GM19438 (cell line): Measurements from ENCODE around the gene GNAO1.

Experiments
- ATAC-seq: cut with Tn5 transposase; IDR thresholded peaks from one replicate; pipeline ENCODE4 v1.9.1; 2021; ENCODE audit warnings: low read depth; ENCODE audit not compliant: unreplicated experiment

The GNAO1 gene

DNA sequence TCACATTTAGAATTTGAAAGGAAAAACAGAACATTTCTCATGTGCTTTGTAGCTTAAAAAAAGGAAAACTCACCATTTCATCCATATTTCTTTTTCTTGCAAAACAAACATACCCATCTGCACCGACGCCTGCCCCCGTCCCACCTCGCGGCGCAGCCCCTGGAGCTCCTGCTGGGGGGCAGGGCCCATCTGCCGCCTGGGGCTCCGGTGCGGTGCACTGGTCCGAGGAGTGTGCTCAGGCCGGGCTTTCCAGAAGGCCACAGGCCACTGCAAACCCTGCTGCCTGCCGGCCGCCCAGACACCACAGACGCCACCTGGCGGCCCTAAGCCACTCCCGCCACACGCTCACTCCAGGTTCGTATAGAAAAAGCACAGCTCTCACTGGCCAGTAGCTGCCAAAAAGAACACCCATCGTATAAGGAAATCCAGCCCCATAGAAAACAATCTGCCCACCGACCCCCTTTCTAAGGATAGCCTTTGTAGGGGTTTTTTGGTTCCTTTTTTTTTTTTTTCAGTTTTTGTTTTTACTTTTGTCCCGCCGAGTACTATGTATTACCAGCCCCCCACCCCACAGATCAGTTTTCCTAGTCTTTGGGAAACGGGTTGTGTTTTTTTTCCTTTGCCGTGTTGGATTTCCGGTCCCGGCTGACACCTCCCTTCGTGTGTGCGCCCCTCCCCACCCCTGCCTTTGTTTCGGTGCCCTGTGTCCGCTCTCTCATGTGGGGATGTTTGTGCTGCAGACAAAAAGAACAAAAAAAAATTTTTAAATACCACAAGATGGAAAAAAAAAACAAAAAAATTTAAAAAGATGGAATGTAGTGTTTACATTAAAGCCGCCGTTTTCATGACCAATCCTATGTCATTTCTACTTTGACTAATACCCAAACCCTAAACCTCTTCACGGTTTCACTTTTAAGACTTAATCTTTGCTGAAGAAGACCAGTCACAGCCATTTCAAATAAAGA lies 165.3 kb downstream of the GNAO1 start:
- peak; percentile 87 for ATAC-seq

DNA sequence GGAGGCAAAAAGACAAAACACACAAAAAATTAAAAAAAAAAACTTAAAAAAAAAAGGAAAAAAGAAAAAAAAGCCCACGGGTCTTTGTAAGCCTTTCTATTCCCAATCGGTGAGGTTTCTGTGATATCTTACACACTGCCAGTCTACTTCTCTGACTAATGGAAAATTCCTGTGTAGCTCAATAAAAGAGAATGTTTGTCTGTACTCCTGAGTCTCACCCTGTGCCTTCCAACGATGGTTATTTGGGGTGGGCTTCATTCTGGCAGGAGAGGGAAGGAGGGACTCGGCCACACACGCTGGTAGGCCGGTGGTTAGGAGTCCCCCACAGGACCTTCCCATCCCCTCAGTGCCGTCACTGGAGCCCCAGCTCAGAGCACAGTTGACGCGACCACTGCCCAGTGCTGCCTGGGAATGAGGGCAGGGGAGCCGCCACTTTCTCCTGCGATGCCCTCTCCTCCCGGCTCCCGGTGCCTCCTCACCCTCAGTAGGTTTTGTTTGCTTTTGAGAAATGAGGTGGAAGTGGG lies 166.0 kb downstream of the GNAO1 start:
- ATAC-seq, result no peak

DNA sequence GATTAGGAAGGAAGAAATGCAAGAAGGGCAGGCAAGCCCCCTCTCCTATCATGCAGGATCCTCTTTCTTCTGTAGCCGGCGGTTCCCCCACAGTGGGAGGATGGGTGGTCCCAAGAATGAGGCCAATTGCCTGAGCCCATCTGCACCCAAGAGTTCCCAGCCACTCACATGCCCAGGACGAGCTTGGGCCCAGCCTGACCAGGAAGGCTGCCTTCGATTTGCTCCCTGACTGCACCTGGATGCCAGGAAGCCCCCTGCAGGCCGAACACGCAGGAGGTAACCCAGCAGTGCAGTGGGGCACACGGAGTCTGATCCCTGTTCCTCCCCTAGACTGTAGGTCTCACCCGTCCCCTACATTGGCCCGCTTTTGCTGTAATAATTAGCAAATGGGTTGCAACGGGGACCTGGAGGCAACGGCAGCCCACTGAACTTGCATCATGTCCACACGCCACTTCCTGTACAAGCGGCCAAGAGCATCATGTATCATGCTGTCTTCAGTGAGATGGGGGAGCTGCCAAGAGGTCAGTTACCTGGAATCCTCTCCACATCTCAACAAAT lies 166.6 kb downstream of the GNAO1 start:
- no peak for ATAC-seq

DNA sequence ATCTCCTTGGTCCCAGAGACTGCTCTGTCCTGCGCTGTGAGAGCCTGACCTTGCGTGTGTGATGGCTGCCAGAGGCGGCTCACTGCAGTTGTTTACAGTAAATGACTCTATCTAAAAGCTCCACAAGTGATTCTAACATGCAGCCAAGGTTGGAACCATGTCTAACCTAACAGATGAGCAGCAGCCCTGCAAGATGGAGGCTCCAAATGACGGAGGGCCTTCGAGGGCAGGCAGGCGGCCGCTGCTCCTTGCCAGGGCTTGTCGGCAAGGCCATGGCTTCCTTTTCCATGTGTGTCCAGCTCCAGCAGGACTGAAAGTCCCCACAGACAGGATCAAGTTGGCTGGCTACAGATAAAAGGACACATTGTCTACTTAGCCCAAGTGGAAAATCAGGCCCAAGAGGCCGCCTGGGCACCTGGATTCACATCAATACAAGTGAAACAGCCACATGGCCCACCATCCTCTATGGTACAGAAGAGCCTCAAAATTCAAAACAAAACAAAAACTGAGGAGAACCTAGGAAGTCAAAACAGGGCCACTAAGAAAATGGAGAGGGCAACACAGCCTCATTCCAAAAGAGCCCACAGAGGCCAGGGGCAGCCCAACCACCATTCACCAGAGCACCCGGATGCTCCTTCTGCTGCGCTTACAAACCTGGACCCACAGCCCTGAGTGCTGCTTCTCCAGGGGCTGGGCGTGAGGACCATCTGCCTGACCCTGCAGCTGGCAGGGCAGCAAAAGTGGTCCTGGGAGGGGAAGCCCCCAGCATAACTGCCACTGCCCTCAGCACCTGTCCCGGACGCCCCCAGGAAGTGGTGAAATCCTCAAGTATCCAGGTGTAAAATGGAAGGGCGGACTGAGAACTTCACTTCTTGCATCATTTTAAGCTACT lies 169.1 kb downstream of the GNAO1 start:
- no peak for ATAC-seq

DNA sequence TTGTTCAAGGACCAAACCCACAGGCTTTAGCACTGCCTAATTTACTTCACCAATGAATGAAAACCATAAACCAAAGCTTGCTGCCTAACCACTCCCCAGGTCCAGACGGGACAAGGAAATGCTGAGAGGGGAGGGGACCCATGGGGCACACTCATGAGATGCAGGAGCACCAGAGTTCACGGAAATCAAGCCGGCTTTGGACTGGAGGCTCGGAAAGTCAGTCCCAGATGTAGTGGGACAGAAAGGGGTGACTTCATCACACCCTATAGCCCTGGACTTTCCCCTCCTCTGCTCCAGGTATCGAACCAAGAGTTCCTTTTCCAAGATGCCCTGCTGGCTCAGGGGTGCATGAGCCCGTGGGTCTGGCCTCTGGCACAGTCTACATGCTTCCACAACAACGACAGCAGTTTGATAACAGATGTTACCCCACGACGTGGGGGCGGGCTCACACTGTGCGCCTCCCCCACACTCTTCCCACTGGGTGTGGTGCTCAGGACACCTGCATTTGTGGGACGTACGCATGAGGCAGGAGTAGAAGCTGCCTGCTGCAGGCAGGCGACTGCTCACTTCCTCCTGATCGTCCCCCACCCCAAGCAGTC lies 170.9 kb downstream of the GNAO1 start:
- no peak for ATAC-seq

DNA sequence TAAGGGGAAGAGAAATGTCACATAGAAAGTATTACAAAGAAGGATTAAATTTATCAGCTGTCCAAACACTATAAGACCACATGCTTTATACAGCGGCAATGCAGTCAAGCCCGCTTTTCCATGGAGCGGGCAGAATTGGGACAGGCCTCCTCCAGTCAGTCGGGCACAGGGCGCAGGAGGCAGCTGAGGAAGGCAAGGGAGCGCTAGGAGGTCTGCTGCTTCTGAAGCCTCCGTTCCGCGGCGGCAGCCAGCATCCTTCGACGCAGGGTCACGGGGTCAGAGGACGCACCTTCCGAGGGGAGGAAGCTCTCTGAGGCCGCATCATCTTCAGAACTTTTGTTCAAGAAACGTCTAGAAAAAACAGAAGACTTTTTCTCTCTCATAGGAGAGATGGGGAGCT lies 171.4 kb downstream of the GNAO1 start:
- ATAC-seq, result no peak

DNA sequence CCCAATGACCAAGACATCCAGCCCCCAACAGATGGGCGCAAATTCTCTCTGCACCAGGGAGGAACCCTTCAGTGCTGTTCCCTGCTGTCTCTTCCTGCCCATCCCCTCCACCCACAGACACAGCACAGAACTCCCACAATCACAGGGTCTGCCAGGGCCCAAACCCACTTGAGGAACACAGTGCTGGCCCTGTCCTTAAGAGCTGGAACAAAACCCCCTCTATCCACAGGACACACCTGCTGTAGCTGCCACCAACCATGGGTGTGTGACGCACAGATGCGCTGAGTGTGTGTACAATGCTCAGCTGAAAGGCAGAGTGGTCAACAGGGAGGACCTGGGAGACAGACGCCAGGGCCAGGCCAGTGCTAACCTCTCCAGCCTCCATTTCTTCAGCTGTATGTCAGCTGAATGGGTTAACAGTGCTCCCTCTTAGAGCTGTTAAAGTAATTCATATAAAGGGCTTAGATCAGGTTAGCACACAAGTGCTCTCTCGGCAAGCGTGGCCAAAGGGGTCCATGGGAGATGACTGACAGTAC lies 172.0 kb downstream of the GNAO1 start:
- ATAC-seq, result no peak

DNA sequence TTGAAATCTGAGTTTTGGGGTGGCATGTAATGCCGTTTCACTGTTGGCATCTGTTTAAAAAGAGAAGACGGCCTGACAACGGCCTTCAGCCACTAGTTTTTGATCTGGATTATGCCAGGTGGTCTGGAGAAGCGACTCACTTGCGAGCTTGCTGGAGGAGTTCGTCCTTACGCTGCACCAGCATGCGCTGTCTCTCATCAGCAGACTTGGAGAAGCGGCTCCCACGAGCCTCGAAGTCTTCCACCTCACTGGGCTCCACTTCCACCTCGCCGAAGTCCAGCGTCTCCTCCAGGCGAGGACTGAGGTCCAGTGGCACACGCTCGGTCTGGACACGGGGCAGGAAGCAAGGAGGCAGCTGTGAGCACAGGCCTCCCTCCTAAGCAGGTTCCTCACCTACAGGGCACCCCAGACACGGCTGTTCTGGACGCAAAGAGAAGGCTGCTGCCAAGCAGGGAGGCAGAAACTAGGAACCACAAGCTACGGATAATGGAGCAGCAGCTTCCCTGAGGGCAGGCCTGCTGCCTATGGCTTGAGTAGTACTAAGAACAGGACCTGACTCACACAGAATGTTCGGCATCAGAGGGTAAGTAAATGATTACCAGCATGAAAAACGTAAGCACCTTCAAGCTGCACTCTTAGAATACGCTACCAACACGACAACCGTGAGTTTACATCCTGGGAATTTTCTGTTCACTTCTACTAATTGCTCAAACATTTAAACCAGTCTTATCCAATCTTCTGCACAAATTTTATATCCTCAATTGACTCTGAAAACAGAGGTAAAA lies 172.7 kb downstream of the GNAO1 start:
- no peak for ATAC-seq

DNA sequence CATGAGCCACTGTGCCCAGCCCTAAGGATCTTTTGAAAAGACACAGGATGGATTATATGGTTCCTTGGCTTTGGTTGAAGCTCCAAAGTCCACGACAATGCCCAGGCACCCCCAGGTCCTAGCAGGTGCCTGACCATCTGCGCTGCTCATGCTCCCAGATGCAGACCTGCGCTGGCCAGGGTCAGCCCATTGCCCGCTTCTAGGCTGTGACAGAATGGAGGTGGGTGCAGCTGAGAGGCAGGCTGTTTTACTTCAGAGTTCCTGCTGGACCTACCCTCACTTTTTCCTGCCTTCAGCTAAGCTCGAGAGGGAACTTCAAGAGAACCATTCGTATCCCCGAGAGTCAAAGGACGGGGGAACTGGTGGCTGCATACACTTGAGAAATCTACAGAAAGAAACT lies 173.6 kb downstream of the GNAO1 start:
- no peak for ATAC-seq

DNA sequence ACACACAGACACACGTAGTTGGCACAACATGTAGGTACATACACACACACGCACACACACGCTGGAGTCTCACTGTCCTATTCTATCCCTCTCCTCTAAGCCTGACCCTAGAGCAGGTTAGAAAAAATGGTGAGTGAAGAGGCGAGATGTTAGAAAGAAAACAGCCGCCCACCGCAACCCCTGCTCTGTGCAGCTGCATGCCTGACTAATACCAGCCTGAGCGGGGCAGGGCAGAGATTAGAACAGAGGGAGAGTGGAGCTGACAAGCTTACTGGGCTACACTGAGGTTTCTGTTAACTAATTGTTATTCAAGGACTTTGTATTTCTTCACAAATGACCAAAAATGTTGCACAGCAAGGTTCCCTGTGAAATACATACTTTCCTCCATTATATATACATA lies 174.3 kb downstream of the GNAO1 start:
- no peak for ATAC-seq

DNA sequence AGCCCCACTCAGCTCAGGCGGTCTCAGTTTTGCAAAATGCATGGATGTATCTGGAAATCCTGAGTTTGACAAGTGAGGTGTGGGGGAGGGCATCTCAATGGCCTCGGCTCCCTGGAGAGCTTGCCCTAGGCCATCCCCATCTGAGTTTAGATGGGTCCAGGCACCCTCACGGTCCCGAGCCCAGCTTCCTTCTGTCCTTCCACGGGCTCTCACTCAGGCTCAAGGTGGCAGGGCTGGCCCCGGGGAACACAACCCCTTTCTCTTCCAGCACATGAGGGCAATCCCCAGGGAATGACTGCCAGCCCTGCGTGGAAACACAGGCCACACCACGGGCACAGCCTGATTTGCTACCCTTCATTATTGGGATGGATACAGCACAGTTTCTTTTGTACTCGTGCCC lies 175.7 kb downstream of the GNAO1 start:
- ATAC-seq, result no peak

DNA sequence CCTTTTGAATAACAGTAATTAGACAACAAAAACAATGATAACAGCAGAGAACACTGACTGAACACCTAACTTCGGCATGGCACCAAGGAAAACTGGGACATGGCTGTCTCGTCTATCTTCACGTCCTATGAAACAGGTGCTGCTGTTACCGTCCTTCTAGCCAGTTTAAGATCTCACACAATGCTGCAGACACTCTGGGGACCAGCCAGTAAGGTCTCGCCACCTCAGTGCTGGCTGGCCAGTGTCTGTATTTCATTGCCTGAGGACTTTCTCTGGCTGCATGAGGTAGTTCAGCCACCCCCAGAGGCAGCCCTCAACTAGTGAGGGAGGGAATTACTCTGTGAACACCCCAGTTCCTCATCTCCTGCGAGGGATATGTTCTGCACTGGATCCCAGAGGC lies 176.5 kb downstream of the GNAO1 start:
- ATAC-seq, result no peak

DNA sequence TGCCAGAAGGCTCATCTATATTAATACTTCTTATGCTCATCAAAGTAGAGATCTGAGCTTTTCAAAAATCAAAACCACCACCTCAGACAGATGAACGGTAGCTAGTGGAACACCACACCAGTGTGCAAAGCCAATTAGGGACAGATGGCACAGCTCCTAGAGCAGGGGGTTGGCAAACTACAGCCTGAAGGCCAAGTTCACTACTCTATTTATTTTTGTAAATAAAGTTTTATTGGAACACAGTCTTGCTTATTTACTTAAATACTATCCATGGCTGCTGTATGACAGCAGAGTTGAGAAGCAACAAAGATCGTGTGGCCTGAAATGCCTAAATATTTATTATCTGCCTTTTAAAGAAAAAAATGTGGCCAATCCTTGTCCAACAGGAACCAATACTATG lies 177.3 kb downstream of the GNAO1 start:
- no peak for ATAC-seq

DNA sequence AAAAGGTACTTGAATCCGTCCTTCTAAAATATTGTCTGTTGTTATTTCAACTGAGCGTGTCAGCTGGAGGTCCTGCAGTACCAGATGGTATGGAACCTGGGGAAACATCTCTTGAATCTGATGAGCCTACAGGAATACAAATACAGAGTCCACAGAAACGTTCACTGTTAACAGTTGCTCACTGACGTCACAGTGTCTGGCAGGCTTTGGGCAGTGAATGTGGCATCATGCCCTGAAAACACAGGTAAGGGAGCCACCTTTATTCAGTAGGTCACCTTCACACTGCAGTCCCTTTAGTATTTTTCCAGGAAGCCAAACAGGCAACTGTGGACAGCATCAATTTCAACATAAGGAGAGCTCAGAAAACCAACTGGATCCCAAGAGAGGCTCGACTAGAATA lies 177.9 kb downstream of the GNAO1 start:
- no peak for ATAC-seq

DNA sequence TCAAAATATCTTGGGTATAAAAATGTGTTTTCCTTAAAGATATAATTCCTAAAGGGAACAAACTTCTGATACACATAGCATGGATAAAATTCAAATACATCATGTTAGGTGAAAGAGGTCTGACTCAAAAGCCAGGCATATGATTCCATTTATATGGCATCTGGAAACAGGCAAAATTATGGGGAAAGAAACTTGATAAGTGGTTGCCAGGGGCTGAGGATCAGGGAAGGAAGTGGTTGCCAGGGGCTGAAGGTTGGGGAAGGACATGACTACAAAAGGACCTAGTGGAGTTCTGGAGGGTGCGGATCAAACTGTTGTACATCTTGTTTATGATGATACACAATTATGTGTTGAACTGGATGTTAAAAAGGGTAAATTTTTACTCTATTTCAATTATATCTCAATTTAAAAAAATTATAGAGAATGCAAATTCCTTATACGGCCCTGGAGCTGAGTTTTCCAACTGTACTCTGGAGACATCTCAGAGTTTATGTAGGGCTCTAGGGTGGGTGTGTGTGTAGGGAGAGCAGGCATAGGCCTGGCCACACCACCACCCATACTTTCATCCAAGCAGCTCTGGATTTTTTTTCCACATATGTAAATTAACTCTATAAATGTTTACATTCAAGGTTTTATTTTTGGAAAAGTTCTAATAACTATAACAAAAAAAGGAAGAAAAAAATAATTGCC lies 179.0 kb downstream of the GNAO1 start:
- no peak for ATAC-seq

DNA sequence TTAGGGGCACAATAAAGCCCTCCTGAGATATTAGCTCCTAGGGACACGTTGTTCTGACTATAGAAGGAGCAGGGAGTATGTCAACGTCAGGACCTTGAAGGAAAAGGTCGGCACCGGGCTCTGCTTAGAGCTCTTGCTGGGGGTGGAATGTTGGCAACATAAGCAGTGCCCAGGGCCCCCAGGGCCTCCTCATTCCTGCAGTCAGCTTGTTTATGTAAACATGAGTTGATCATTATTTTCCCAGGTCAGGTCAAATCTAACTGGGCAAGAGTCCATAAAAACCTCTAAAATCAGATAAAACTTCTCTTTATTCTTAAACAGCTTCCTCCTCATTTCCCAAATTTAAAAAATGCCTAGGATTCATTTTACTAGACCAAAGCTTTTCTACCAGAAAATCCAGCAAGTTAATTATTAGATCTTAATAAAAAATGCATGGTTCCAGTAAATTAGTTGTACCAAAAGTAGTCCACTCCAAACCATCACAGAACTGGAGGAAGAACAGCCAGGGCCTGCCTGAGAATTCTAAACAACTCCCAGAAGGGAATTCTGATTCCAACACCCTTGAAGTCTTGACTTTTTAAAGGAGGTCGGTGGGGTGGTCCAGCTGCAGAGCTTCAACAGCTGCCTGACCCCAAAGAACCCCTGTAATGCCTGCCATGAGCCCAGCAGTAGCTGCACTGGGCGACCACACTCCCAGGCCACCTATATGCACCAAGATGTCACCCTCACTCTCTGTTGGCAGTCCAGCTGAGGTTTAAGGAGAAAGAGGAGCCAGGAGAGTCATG lies 179.8 kb downstream of the GNAO1 start:
- ATAC-seq, result no peak

DNA sequence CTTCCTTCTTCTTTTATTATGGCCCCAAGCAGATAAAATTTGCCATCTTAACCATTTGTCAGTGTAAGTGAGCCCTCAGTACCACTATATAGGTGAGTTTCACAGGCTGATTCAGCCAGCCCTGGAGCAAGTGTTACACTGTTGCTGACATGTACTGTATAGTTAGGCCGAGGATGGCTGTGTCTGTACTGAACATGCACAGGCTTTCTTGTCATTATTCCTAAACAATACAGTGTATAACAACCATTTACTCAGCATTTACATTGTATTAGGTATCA lies 180.3 kb downstream of the GNAO1 start:
- ATAC-seq, result no peak

DNA sequence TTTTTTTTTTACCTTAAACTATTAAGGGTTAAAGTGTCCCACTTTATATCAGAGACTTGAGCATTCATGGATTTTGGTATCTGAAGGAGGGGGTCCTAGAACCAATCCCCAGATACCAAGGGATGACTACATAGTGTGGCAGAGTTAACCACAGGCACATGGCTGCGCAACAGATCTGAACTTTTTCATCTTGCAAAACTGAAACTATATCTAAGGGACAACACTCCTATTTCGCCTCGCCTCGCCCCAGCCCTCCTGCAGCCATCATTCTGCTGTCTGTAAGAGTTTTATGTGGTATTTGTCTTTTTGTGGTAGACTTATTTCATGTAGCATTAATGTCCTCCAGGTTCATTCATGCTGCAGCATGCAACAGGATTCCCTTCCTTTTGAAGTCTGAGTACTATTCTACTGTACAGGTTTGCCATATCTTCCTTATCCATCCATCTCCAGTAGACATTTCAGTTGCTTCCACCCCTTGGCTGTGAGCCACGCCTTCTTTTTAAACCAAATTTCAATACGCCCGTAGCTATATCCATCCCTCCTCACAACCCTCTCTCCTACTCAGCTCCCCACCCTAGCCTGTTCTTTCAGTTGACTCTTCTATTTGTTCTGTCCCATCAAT lies 180.8 kb downstream of the GNAO1 start:
- no peak for ATAC-seq
